ENCODE data around the gene COL6A5.

- TF ChIP-seq CTCF (IDR thresholded peaks at IDR 0.05) (no peak), POLR2A (IDR thresholded peaks at IDR 0.05) (no peak)
These were observed 44.4 kb downstream of the COL6A5 start for GRCh38 chr3:130389743-130390478.
